ENCODE data around the gene SYNCRIP. TPM values are rescaled to one million over a fixed set of nuclear protein-coding genes. Genes with fewer than 3 reads are reported as not detected.

Gene SYNCRIP
- 10 to 100 TPM; 74.4 to 88.1 (median 80.7) TPM for total RNA-seq

- H3K36me3 ChIP-seq: peaks cover 0 to 26% (median 9%) of the 10 kb centered on the region in 4 donors
- H3K9me3 ChIP-seq: no peaks in the 10 kb centered on the region
- H3K4me3 ChIP-seq: peak within 1 kb of the TSS; percentile 83 to 100 (median 92)
- TF ChIP-seq CTCF (IDR thresholded peaks at IDR 0.05): no peak
- TF ChIP-seq POLR2AphosphoS5 (IDR thresholded peaks at IDR 0.05): peak; percentile 93 to 98
- TF ChIP-seq EP300 (IDR thresholded peaks at IDR 0.05): no peak
- TF ChIP-seq POLR2A (IDR thresholded peaks at IDR 0.05; ENCODE audit: low read depth): peak; percentile 96
- H3K27ac ChIP-seq (replicated peaks in 1 of 4): peak within 1 kb of the TSS; percentile 95 to 100 (median 98)
- under 1% methylated on average over 36 of the region's 76 CpGs for WGBS
- H3K27me3 ChIP-seq: no peaks in the 10 kb centered on the region
- intact Hi-C loops (cut with DNase I): loop anchor here (1.0 to 2.0 kb wide), 2 partner anchors 35 to 50 kb away; partner anchors contain the start of gene SNX14
- peaks cover 36 to 51% (median 48%) of the 10 kb centered on the region in 4 donors for H3K4me1 ChIP-seq
- peak; percentile 99 for DNase-seq (ENCODE audit: extremely low spot score)
Measured at GRCh38 chr6:85642774-85643536, at the start of gene SYNCRIP. TSS of gene SYNCRIP (minus strand) at chr6:85642886. CDS start at chr6:85641439, 1,447 bp downstream.

- WGBS: 83% methylated on average over 1 of the region's 1 CpG
- Histone ChIP-seq H3K4me1 (no peaks in the 10 kb centered on the region), H3K27me3 (no peaks in the 10 kb centered on the region), H3K27ac (replicated peaks in 1 of 4) (no peak overlapping the region), H3K4me3 (no peak overlapping the region), H3K9me3 (no peaks in the 10 kb centered on the region), H3K36me3 (no peaks in the 10 kb centered on the region)
- no peak for DNase-seq (ENCODE audit: extremely low spot score)
- intact Hi-C loops (cut with DNase I): loop anchor here (10.0 kb wide), 1 partner anchor 1477 kb away; no protein-coding TSS in a partner anchor
- no peak for TF ChIP-seq POLR2A (IDR thresholded peaks at IDR 0.05; ENCODE audit: low read depth)
- TF ChIP-seq POLR2AphosphoS5 (IDR thresholded peaks at IDR 0.05): no peak
- TF ChIP-seq CTCF (IDR thresholded peaks at IDR 0.05): no peak
- TF ChIP-seq EP300 (IDR thresholded peaks at IDR 0.05): no peak
Measured at GRCh38 chr6:85691478-85691877, 48.8 kb upstream of the SYNCRIP start.

- Histone ChIP-seq H3K9me3 (no peaks in the 10 kb centered on the region), H3K4me3 (no peak overlapping the region), H3K4me1 (no peaks in the 10 kb centered on the region), H3K36me3 (no peaks in the 10 kb centered on the region), H3K27me3 (no peaks in the 10 kb centered on the region), H3K27ac (replicated peaks in 1 of 4) (no peak overlapping the region)
- no peak for DNase-seq (ENCODE audit: extremely low spot score)
- TF ChIP-seq POLR2A (IDR thresholded peaks at IDR 0.05; ENCODE audit: low read depth) (no peak), EP300 (IDR thresholded peaks at IDR 0.05) (no peak), CTCF (IDR thresholded peaks at IDR 0.05) (no peak), POLR2AphosphoS5 (IDR thresholded peaks at IDR 0.05) (no peak)
- intact Hi-C loops (cut with DNase I): loop anchor here (10.0 kb wide), 1 partner anchor 1475 kb away; no protein-coding TSS in a partner anchor
Measured at GRCh38 chr6:85690071-85690470, 47.4 kb upstream of the SYNCRIP start.

- Histone ChIP-seq H3K9me3 (no peaks in the 10 kb centered on the region), H3K27ac (replicated peaks in 1 of 4) (no peak overlapping the region), H3K4me3 (no peak overlapping the region), H3K4me1 (no peaks in the 10 kb centered on the region), H3K27me3 (no peaks in the 10 kb centered on the region), H3K36me3 (no peaks in the 10 kb centered on the region)
- DNase-seq (ENCODE audit: extremely low spot score): no peak
- WGBS: 93% methylated on average over 4 of the region's 4 CpGs
- intact Hi-C loops (cut with DNase I): no loop called here
- TF ChIP-seq POLR2AphosphoS5 (IDR thresholded peaks at IDR 0.05): no peak
- no peak for TF ChIP-seq CTCF (IDR thresholded peaks at IDR 0.05)
- TF ChIP-seq EP300 (IDR thresholded peaks at IDR 0.05): no peak
- no peak for TF ChIP-seq POLR2A (IDR thresholded peaks at IDR 0.05; ENCODE audit: low read depth)
Measured at GRCh38 chr6:85685713-85686112, 43.0 kb upstream of the SYNCRIP start.
